Stimulated activated naive CD8-positive, alpha-beta T cell treated with anti-CD3 and anti-CD28 coated beads, Interleukin-15, Interleukin-2, amounts not matched to agents 100 U/mL and 50 U/mL, for 24 hours (primary cell): ENCODE data around the gene SBDS.

Experiments used
- ATAC-seq: fragments of 150-1000 bp; cut with Tn5 transposase; one replicate; pipeline ENCODE4 v1.10.0; 2021
- DNase-seq: peaks from one replicate; pipeline ENCODE4 v3.0.0; 2021

The SBDS gene

GRCh38 chr7:66946545-66946944 is 48.8 kb downstream of the SBDS start:
- no peak for ATAC-seq
- no peak for DNase-seq

- ATAC-seq (no peak), DNase-seq (no peak)
These were observed 56.1 kb downstream of the SBDS start for GRCh38 chr7:66939325-66939724.

GRCh38 chr7:66937940-66938339 is 57.4 kb downstream of the SBDS start:
- DNase-seq (no peak), ATAC-seq (no peak)
